LNCaP clone FGC (cell line): ENCODE measurements around the gene TEX55.
A peak's percentile ranks its signal among the peaks of the same experiment; 100 is the strongest.
"Not testable (repeated sequence)": the region's sequence is repeated elsewhere in the genome, so short reads cannot be mapped to it uniquely, and the experiment has no call there.

ENCODE experiments used
- DNase-seq: peaks from one replicate; pipeline ENCODE4 v3.0.0-alpha.2; 2011; ENCODE audit warnings: low read depth
- H3K4me3 ChIP-seq: 2 replicates; pipeline ENCODE4 v1.5.1; 2011; ENCODE audit warnings: mild to moderate bottlenecking, low read depth, low read length, control low read depth
- CTCF ChIP-seq: IDR thresholded peaks from 2 replicates; pipeline ENCODE4 v1.5.1; 2012; ENCODE audit warnings: mild to moderate bottlenecking; ENCODE audit not compliant: control insufficient read depth, insufficient read depth; ENCODE audit errors: extremely low read depth

The TEX55 gene

GRCh38 chr3:119145500-119146167 is at the start of gene TEX55:
TEX55 (plus strand) TSS chr3:119146165; CDS start chr3:119146190, 25 bp downstream.
- DNase-seq = peak; percentile 22
- TF ChIP-seq CTCF = peak; percentile 79
- H3K4me3 ChIP-seq = no peak within 1 kb of the TSS

GRCh38 chr3:119098003-119098402 is 48.0 kb upstream of the TEX55 start:
- no peak for TF ChIP-seq CTCF
- no peak for DNase-seq
- no peak overlapping the region for H3K4me3 ChIP-seq

- peak; percentile 63 for TF ChIP-seq CTCF
- H3K4me3 ChIP-seq = no peak overlapping the region
- no peak for DNase-seq
Measured at GRCh38 chr3:119098619-119099222, 47.2 kb upstream of the TEX55 start.

- no peak for DNase-seq
- TF ChIP-seq CTCF = no peak
Measured at GRCh38 chr3:119099785-119100184, 46.2 kb upstream of the TEX55 start.

GRCh38 chr3:119104031-119104430 is 41.9 kb upstream of the TEX55 start:
- H3K4me3 ChIP-seq = no peak overlapping the region
- no peak for DNase-seq
- no peak for TF ChIP-seq CTCF

More at GRCh38 chr3:119099785-119100184, 46.2 kb upstream of the TEX55 start:
- no peak overlapping the region for H3K4me3 ChIP-seq

GRCh38 chr3:119118330-119118729 is 27.6 kb upstream of the TEX55 start:
- DNase-seq, H3K4me3 ChIP-seq: not testable (repeated sequence)

GRCh38 chr3:119120480-119120879 is 25.5 kb upstream of the TEX55 start:
- no peak for DNase-seq
- no peak for TF ChIP-seq CTCF
- no peak overlapping the region for H3K4me3 ChIP-seq
